ENCODE data around the gene DRG2. TPM values are rescaled to one million over a fixed set of nuclear protein-coding genes. Genes with fewer than 3 reads are reported as not detected.

DRG2 gene
- total and polyA plus RNA-seq, 2 of the 13 experiments (the other 11 are each of a cell fraction or from before 2014, with no cell fraction given): 20.1 to 26.6 TPM

- TF ChIP-seq ZNF318 (CRISPR knock-in tag; IDR thresholded peaks at IDR 0.05) (peak; percentile 83; the same call in 1 of the 2 replicates), SP1 (IDR thresholded peaks at IDR 0.05) (peak; percentile 53; the same call in 1 of the 2 replicates), SP1 (CRISPR knock-in tag; IDR thresholded peaks at IDR 0.05) (peak; percentile 94), LCORL (IDR thresholded peaks at IDR 0.05) (no peak), LCORL (CRISPR knock-in tag; IDR thresholded peaks at IDR 0.05) (0 out of 2 replicates have a peak, but pooled peaks have one; percentile 67), THAP11 (CRISPR knock-in tag; IDR thresholded peaks at IDR 0.05) (peak; percentile 99), SIN3B (IDR thresholded peaks at IDR 0.05; ENCODE audit: low read length) (peak; percentile 85), ZNF569 (CRISPR knock-in tag; IDR thresholded peaks at IDR 0.05; ENCODE audit: borderline replicate concordance) (no peak), ATF5 (CRISPR knock-in tag; IDR thresholded peaks at IDR 0.05; ENCODE audit: low read depth) (0 out of 2 replicates have a peak, but pooled peaks have one; percentile 19), ZGPAT (CRISPR knock-in tag; IDR thresholded peaks at IDR 0.05) (peak; percentile 92), ZNF124 (CRISPR knock-in tag; IDR thresholded peaks at IDR 0.05) (0 out of 2 replicates have a peak, but pooled peaks have one; percentile 55), CCDC6 (CRISPR knock-in tag; IDR thresholded peaks at IDR 0.05) (0 out of 2 replicates have a peak, but pooled peaks have one; percentile 16), ZNF556 (CRISPR knock-in tag; IDR thresholded peaks at IDR 0.05; ENCODE audit: borderline replicate concordance) (peak; percentile 62; the same call in 1 of the 2 replicates), AFF4 (CRISPR knock-in tag; IDR thresholded peaks at IDR 0.05) (no peak)
These were observed 48.8 kb upstream of the DRG2 start, which contains the start of the genes ATPAF2 and GID4 (continued) for GRCh38 chr17:18038861-18039534.

Measured in HepG2 (cell line).